GM23338 (cell line): ENCODE results near the gene GPR135.

ENCODE experiments used
- CREB1 ChIP-seq: fragments of 250-450 bp; sonication (Bioruptor Pico); IDR thresholded peaks from 2 replicates; pipeline ENCODE4 v1.5.0; 2020; ENCODE audit warnings: low read depth, mild to moderate bottlenecking, moderate library complexity
- CTCF ChIP-seq, 2 experiments: fragments of 200-600 bp in 1 of 2; sonication (generic) in 1 of 2; conservative IDR thresholded peaks; 2 replicates each; pipeline versions ENCODE4 v1.5.1 to v1.6.1; 2016 to 2017; ENCODE audit warnings: antibody characterized with exemption in 2 of 2, low read depth in 2 of 2, mild to moderate bottlenecking in 2 of 2, moderate library complexity in 1 of 2
- EZH2 ChIP-seq: fragments of 200-600 bp; sonication (generic); IDR thresholded peaks from one replicate; pipeline ENCODE4 v1.8.0; 2017; ENCODE audit warnings: antibody characterized with exemption, mild to moderate bottlenecking, low read depth; ENCODE audit not compliant: unreplicated experiment
- EZH2phosphoT487 ChIP-seq: fragments of 200-600 bp; sonication (generic); IDR thresholded peaks from one replicate; pipeline ENCODE4 v1.8.1; 2018; ENCODE audit warnings: antibody characterized with exemption; ENCODE audit not compliant: unreplicated experiment
- JUNB ChIP-seq: IDR thresholded peaks from one replicate; pipeline ENCODE4 v1.6.1; 2016; ENCODE audit warnings: antibody characterized with exemption; ENCODE audit not compliant: unreplicated experiment
- POLR2AphosphoS5 ChIP-seq: IDR thresholded peaks from 2 replicates; pipeline ENCODE4 v1.6.1; 2016; ENCODE audit warnings: antibody characterized with exemption, low read depth
- STAT1 ChIP-seq: IDR thresholded peaks from one replicate; pipeline ENCODE4 v1.6.1; 2016; ENCODE audit warnings: antibody characterized with exemption; ENCODE audit not compliant: unreplicated experiment
- ZNF331 ChIP-seq: fragments of 250-450 bp; sonication (Bioruptor Pico); IDR thresholded peaks from 2 replicates; pipeline ENCODE4 v1.5.0; 2020; ENCODE audit warnings: low read depth, mild to moderate bottlenecking, moderate library complexity
- TF ChIP-seq, protein P1 (sequence below): IDR thresholded peaks from one replicate; pipeline ENCODE4 v1.6.1; 2018; ENCODE audit warnings: antibody characterized with exemption; ENCODE audit not compliant: unreplicated experiment

- TF ChIP-seq ZNF331 = no peak
- no peak for TF ChIP-seq CTCF (conservative IDR thresholded peaks at IDR 0.05; ENCODE audit: low read depth in 2 of 2)
- no peak for TF ChIP-seq POLR2AphosphoS5
- no peak for TF ChIP-seq EZH2
- TF ChIP-seq EZH2phosphoT487 = no peak
- no peak for TF ChIP-seq JUNB
- TF ChIP-seq, protein P1, sequence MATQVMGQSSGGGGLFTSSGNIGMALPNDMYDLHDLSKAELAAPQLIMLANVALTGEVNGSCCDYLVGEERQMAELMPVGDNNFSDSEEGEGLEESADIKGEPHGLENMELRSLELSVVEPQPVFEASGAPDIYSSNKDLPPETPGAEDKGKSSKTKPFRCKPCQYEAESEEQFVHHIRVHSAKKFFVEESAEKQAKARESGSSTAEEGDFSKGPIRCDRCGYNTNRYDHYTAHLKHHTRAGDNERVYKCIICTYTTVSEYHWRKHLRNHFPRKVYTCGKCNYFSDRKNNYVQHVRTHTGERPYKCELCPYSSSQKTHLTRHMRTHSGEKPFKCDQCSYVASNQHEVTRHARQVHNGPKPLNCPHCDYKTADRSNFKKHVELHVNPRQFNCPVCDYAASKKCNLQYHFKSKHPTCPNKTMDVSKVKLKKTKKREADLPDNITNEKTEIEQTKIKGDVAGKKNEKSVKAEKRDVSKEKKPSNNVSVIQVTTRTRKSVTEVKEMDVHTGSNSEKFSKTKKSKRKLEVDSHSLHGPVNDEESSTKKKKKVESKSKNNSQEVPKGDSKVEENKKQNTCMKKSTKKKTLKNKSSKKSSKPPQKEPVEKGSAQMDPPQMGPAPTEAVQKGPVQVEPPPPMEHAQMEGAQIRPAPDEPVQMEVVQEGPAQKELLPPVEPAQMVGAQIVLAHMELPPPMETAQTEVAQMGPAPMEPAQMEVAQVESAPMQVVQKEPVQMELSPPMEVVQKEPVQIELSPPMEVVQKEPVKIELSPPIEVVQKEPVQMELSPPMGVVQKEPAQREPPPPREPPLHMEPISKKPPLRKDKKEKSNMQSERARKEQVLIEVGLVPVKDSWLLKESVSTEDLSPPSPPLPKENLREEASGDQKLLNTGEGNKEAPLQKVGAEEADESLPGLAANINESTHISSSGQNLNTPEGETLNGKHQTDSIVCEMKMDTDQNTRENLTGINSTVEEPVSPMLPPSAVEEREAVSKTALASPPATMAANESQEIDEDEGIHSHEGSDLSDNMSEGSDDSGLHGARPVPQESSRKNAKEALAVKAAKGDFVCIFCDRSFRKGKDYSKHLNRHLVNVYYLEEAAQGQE = no peak
- no peak for TF ChIP-seq STAT1
- TF ChIP-seq CREB1 = no peak
Measured at GRCh38 chr14:59465316-59466135, at the start of gene GPR135.
